Skin of body (tissue), 2 donors: ENCODE results near the gene REPIN1. TPM values are rescaled to one million over a fixed set of nuclear protein-coding genes. Genes with fewer than 3 reads are reported as not detected.
"Not testable (repeated sequence)": the region's sequence is repeated elsewhere in the genome, so short reads cannot be mapped to it uniquely, and the experiment has no call there.

Experiments used
- DNase-seq: peaks from one replicate; lab custom pipeline; 2025; lab: John Stamatoyannopoulos, UW
- total RNA-seq: library from RNA; depleted of rRNA; stranded (reverse); fragments of >200 nt; gene quantifications from one replicate; pipeline ENCODE4 v1.2.3, GENCODE V29; 2014

REPIN1 gene
- total RNA-seq, 1 donor from 2014 or later = 21.1 TPM

DNA sequence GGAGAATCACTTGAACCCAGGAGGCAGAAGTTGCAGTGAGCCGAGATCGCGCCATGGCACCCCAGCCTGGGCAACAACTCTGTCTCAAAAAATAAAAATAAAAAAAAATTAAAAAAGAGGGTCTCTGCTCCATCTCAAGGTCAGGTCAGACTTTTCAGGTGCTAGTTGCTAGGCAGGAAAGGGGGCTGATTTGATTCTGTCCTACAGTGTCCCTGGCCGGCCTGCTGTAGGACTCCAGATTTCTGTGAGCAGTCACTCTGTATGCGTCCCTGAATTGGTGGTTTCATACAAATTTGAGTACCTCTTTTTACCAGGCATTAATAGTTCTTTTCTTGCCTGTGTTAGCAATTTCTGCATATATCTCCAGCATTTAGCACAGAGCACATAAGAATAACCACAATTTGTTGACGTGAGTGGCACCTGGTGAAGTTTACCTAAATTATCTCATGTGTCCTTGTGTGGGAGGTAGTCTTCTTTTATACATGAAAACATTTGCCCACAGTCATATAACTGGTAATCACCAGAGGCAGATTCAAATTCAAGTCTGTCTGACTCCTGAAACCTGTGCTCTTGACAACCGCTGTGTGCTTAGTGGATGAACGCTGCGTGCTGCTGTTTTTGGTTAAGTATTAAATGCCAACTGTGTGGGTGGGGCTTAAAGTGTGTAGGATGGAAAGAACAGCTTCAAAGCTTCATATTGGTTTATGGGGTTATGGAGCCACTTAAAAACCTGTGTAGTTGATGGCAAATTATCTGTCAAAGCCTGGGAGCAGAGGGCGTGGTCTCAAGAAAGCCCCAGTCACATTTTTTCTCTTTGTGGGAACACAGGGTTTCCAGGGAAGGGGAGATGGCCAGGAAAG is 7.3 kb downstream of the REPIN1 start:
- no peak for DNase-seq

DNA sequence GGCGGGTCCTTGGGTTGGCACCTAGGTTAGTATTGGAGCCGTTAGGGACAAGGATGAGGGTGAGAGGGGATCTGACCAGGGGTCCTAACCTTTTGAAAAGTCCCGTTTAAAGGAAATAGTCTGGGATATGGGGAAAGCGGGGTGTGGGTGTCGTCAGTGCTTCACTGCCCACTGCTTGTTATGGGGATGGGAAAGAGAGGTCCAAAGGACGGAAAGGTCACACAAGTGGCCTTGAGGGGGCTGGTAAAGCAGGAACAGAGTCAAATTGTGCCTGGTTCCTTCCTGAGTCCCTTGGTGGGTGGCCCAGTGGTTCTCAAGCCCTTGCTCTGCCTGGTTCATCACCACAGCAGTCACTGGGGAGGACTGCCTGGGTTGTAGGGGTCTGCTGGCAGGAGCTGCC is 7.9 kb downstream of the REPIN1 start:
- no peak for DNase-seq

DNA sequence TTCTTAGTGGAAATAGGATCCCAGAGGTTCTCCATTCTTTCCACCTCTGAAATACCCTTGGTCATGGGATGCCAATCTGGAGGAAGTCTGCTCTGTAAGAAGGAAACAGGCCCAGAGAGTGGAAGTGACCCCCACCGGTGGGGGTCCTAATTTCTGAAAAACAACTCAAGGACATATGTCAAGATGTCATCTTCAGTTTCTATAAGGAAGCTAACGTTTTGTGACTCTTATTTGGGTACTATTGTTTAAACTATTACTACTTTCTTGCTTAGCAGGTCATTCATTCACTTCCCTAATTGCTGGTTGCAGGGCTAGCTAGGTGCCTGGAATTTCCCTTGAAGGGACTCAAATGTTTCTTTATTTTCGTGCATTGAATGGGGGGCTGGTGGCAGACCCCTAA is 8.6 kb downstream of the REPIN1 start:
- no peak for DNase-seq

DNA sequence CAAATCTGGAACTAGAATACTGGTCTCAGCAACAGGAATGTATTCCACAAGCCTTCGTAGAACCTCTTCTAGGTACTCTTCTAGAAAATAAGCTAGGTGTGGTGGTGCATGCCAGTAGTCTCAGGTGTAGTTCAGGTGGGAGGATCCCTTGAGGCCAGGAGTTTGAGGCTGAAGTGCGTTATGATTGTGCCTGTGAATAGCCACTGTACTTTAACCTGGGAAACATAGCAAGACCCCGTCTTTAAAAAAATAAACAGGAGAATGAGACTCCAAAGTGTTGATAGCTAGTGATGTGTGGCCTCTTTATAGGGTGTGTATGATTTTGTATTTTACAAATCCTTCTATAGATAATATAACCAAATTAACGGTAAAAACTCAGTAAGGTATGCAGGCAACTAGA is 9.0 kb downstream of the REPIN1 start:
- no peak for DNase-seq

DNA sequence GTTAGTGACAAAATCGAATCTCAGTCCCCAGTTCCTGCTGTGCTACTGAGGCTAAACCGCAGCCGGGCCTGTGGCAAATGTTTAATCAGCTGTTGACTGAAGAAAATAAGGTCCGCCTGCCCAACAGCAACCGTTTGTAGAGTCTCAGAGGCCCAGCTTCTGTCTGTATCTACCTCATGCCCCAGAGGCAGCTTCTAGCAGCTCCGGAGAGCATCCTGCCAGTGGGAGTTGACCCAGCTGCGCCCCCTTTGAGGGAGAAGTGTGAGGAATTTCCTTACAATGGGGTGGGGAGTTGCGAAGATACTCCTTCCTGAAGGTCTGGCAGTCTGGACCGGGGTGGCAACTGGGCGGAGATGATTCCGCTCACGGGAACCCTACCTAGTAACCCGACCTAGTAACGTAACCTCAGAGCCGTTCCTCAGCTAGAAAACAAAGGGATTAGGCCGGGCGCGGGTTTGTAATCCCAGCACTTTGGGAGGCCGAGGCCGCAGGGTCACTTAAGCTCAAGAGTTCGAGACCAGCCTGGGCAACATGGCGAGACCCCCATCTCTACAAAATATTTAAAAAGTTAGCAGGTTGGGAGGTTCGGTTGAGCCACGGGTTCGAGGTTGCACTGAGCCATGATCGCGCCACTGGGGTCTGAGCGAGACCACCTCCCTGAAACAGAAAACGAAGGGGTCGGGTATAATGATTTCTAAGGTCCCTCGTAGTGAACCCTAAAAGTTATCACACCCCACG is 9.7 kb downstream of the REPIN1 start:
- no peak for DNase-seq

DNA sequence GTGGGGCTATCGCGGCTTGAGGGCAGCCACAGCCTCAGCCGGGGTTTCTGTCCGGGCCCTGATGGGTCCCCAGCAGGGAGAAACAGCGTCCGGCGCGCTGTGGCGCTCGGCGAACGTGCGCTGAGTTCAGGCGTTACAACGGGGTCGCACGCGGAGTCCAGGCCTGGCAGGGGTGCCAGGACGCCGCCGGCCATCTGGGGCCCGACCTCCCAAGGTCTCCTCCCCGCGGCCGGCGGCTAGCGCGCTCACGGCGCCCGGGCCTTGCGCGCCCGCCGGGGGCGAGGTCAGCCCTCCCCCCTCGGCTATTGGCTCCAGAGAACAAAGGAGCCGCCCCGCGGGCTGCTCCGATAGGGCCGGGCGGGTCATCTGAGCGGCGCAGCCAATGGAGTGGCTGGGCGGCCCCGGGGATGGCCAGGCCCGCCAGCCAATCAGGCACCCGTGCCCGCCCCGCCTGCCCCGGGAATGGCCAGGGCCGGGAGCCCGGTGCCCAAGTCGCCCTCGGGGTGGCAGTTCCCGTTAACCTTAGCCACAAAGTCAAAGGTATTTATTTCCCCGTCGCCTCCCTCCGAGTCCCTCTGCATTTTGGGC is 10.3 kb downstream of the REPIN1 start, which contains the start of gene ZNF775:
Gene ZNF775, plus strand, starts transcription at position 478 of the 588 bp plus-strand sequence. CDS start 9,141 bp downstream, outside the sequence.
- DNase-seq = peak; percentile 90

DNA sequence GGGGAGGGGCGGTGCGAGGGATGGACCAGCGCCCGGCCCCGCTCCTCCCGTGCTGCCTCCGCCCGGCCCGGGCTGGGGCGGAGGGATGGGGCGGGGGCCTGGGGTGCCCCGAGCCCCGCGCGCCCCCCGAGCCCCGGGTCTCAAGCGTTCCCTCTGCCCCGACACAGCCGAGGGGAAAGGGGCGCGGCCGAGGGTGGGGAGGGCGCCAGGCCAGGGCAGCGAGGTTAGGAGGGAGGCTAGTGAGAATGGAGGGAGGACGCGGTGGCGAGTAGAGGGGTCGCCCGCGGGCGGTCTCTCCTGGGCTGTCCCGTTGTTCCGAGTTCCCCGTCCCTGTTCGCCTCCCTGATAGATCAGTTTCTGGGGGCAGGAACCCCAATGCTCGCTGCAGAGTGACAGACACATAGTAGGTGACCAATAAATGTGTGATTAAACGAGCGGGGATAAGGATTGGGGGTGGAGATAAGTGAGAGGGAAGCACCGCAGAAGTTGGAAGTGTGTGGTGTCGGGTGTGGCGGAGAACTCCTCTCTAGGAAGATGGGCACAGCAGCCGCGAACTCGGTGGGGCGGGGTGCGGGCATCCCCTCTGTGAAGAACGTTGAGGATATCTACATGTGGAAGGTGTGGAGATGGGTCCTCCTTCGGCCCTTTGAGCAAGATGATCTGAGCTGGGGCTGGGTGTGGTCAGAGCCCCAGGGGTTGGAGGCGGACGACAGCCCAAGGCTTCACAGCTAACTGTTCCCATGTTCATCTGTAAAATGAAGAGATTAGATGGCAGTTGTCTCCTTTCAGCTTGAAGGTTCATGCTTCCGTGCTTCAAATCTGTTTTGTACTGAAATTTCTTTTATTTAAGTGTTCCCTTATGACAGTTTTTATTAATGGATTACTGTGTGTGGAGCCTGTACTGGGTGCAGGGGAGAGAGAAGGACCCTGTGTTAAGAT is 11.1 kb downstream of the REPIN1 start:
- DNase-seq = no peak

DNA sequence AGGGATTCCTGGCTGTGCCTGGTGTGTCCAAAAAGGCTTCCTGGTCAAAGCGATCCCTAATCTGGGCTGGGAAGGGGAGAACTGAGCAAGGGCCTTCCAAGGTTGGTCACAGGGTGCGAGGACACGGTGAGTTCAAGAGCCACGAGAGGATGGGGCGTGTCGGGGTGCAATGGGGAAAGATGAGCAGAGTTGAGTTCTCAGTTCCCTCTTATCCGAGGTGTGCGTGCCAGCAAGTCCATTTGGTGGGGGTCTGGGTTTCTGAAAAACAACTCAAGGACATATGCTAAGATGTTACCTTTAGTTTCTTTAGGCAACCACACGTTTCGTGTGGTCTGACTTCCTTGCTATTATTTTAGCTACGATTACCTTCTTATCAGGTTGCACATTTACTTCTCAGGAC is 11.8 kb downstream of the REPIN1 start:
- DNase-seq = no peak

DNA sequence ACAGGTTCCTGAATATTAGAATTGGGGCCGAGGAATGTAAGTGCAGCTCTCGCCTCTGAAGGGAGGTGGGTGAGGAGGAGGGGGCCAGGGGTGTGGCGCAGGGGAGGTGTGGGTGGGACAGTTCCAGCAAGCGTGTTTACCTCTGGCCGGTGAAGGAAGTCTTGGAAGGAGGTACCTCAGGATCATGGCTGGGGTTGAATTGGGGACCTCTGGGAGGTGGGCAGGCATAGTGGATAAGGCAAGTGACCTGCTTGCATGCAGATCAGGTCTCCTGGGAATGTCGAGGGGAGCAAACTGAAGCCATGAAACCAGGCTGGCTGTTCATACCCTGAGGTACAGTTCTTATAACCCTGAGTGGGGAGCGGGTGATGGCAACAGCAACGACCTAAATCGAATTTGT is 12.5 kb downstream of the REPIN1 start:
- no peak for DNase-seq

DNA sequence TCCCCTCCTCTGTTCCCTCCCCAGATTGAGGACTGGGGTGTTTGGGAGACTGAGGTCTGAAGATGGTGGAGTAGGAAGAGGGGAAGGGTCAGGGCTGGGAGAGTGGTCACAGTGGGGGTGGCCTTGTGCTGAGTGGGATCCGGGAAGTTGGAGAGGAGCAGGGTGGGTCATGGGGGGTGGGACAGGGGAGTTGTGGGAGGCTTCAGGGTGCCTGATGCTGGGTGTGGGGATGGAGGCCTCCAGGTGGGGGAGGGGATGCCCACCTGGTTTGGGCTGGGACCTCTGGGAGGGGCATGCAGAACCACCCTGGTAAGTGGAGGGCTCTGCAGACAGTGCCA is 13.1 kb downstream of the REPIN1 start:
- no peak for DNase-seq

DNA sequence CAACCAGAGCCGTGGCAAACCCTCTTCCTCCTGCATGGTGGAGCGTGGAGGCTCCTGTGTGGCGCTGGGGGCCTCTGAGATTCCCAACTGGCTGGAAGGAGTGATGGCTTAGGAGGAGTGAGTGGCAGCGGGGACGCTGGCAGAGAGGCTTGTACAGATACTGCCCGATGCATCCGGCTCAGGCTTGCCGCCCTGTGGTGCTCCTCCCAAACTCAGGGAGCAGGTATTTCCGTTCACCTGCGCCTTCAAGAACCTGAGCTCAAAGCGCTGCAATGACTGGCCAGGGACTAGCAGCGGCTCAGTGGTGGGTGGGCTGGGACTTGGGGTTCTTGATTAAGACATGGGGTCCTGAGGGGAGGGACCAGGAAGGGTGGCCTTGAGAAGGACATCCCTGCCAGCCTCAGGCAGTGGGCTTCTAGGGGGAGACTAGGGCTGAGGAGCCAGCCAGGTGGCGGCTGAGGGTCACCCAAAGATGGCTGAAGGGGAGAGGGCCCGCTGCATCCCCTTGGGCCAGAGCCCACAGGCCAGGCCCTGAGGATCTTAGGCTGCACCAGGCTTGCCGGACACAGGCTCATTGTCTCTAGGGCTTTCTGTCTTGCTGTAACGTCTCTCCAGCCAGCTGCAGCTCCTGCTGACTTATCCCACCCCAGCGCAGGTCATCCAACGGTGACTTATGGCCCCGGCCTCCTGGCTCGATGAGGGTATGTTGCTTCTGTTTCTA is 13.7 kb downstream of the REPIN1 start:
- DNase-seq = no peak

DNA sequence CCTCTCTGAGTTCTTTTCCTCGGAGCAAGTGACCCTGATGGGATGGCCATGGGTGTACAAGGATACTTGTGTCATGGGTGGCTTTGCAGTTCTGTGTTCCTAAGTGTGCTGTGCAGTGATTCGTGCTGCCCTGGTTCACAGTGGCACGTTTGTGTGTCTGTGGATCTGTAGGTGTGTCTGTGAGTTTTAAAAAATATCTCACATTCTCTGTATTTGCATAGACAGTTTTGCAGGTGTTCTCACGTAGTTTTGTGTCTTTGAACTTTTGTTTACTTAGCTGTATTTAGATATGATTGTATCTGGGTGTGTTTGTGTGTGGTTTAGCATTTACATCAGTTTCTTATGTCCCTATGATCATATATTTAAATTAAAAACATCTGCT is 14.2 kb downstream of the REPIN1 start:
- no peak for DNase-seq

DNA sequence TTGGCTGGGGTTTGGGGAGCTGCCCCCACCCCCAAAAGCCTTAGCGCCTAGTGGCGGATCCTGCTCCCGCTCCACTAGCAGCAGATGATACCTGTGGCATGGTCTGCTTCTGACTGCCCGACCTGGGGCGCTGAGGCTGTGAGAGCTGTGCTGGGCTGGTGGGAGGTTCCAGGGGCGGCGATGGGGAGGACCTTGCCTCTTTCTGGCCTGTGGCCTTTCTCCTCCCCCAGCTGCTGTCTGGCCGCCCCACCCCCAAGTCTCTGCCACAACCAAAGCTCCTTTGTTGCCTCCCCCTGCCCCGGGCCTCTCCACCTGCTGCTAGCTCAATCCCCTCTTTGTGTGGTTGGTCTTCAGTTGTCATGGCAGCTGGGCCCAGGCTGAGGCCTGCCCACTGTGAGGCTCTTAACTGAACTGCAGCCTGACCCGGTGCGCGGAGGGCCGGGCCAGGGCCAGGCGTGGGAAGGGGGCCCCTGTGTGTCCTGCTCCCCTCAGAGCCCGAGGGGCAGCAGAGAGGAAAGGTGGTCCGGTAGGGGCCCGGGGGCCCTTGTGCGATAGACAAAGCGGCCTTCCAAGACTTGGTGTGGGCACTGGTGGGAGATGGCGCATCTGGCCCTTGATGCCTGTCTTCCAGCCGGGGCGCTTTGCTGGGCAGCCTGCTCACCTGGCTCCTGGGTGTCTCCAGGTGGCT is 15.2 kb downstream of the REPIN1 start:
- peak; percentile 20 for DNase-seq

DNA sequence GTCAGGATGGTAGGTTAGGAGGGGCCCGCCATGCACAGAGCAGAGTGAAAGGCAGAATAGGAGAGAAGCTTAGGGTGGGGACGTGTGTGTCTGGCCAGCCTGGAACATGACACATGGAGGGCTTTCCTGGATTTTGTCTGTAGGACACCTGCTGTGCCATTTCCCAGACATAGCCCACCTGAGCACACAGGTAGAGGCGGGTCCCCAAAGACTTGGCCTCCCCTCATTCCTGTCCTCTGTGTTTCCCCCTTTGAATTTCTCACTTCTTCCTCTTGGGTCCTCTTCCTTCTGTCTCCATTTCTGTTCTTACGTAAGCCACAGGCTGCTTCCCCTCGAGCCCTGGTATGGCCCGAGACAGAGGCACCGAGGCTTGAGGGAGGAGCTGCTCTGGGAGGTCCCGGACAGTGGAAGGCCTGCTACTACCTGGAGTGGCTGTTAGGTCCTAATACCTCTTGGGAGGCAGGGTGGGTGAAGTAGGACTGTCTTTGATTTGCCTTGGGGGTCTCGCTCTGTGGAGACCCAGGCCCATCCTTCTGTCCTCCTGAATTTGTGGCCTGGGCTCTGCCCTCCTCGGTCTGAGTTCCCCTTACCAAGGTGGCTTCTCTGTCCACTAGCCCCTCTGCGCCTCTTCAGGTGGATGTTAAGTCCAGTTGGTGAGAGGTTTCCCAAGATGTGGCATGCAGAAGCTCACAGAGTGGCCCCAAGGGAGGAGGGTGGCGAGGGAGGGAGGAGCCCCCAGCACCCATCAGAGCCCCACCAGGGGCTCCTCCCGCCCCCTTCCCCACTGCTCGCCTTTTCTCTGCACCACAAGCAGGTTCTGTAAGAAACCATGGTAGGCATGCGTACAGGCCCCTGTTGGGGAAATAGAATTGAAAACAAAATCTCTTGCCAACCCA is 16.0 kb downstream of the REPIN1 start:
- no peak for DNase-seq

DNA sequence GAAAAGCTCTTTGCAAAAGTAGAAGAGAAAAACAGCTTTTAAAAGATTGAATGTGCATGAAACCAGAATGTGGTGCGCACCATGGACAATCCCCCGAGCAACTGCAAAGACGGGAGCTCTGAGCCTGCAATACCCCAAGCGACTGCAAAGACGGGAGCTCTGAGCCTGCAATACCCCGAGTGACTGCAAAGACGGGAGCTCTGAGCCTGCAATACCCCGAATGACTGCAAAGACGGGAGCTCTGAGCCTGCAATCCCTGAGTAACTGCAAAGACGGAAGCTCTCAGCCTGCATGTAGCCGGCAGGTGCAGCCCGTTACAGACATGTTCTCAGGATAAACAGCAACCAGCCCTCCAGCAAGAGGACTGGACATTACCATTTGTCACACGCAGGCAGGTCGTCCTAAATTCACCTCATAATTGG is 16.7 kb downstream of the REPIN1 start:
- no peak for DNase-seq

DNA sequence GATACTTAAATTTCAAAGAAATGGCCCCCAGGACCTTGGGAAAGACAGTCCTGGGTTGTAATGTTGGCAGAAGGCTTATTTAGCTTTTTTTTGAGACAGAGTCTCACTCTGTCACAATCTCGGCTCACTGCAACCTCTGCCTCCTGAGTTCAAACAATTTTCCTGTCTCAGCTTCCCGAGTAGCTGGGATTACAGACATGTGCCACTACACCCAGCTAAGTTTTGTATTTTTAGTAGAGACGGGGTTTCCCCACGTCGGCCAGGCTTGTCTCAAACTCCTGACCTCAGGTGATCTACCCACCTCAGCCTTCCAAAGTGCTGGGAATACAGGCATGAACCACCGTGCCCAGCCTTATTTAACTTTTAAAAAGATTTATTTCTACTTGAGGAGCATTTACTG is 17.3 kb downstream of the REPIN1 start:
- DNase-seq = not testable (repeated sequence)

DNA sequence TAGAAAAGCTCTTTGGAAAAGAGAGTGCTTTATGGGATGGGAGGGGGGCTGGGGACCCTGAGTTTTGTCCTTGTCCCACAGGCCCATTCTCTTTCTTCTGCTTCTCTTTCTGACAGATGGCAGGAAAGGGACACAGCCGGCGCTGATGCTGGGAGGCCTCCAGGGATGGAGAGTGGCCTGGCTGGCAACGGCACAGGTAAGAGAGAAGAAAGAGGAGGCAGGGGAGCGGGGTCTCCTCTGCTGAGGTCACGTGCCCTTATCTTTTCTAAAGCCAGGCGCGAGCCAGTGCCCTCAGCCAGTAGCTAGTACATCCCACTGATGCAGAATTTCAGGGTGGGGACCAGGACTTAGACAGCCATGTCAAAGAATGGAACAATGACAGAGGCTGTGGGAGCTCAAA is 19.7 kb downstream of the REPIN1 start:
- no peak for DNase-seq

DNA sequence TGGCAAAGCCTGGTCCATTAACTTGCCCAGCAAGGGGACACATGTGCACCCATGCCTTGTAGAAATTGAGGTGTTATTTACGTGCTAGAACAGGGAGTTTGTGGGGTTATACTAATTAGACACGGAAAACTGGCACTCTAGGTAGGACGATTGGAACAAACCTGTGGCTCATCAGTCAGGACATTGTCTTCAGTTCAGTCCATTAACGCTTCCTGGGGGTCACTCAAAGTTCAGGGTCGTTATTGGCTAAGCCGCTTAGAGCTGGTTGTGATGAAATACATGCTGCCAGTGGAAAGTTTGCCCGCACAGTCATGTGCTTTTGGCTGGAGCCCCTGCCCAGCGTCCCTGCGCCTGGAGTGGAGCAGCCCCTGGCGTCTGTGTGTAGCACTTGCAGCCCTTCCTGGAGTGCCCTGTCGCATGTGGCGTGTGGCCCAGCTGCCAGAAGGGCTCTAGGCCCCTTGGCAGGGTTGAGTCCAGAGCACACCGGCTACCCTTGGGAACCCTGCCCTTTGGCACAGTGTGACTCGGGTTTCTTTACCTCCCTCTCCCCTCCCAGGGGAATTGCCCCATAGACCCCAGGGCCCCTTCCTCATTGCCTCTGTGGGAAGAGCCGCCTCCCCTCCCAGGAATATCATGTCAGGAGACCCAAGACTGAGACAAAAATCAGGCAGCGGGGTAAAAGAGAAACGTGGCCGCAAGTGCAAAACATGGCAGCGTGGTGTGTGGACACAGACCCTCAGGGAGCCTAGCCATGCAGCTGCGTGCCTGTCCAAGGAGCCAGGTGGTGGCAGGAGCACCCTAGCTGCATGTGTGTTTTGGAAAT is 20.3 kb downstream of the REPIN1 start:
- DNase-seq = no peak
